A549 (cell line): ENCODE data around the gene DCAF5.
"Not testable (repeated sequence)": the region's sequence is repeated elsewhere in the genome, so short reads cannot be mapped to it uniquely, and the experiment has no call there.

Experiments used
- CBX8 ChIP-seq: fragments of 200-600 bp; sonication (generic); IDR thresholded peaks from 2 replicates; pipeline ENCODE4 v1.6.1; 2016
- CHD4 ChIP-seq: fragments of 200-600 bp; sonication (generic); IDR thresholded peaks from 2 replicates; pipeline ENCODE4 v1.6.1; 2016; ENCODE audit warnings: antibody characterized with exemption, mild to moderate bottlenecking, borderline replicate concordance
- HDAC2 ChIP-seq: fragments of 200-600 bp; sonication (generic); IDR thresholded peaks from 2 replicates; pipeline ENCODE4 v1.6.1; 2016
- MAFK ChIP-seq: fragments of 450-650 bp; IDR thresholded peaks from 2 replicates; pipeline ENCODE4 v1.6.1; 2014; ENCODE audit not compliant: partially characterized antibody
- MAZ ChIP-seq: fragments of 150-350 bp; IDR thresholded peaks from 2 replicates; pipeline ENCODE4 v1.6.1; 2014; ENCODE audit warnings: antibody characterized with exemption, low read depth, low read length, borderline replicate concordance
- POLR2A ChIP-seq: IDR thresholded peaks from 2 replicates; pipeline ENCODE4 v1.6.1; 2012; ENCODE audit warnings: mild to moderate bottlenecking, low read length
- POLR2AphosphoS2 ChIP-seq: conservative IDR thresholded peaks from 2 replicates; pipeline ENCODE4 v1.6.1; 2012; ENCODE audit warnings: low read length, improper control_type of control experiment, inconsistent platforms
- RFX5 ChIP-seq: fragments of 450-650 bp; IDR thresholded peaks from 2 replicates; pipeline ENCODE4 v1.7.1; 2014; ENCODE audit warnings: antibody characterized with exemption, mild to moderate bottlenecking, moderate library complexity
- RNF2 ChIP-seq: fragments of 200-600 bp; sonication (generic); IDR thresholded peaks from 2 replicates; pipeline ENCODE4 v1.6.1; 2016; ENCODE audit warnings: low read depth, mild to moderate bottlenecking, antibody characterized with exemption, moderate library complexity, borderline replicate concordance
- SMC3 ChIP-seq: fragments of >200 bp; sonication (Bioruptor Twin); formaldehyde crosslinking; IDR thresholded peaks from 3 replicates; pipeline ENCODE4 v1.6.1; 2018; ENCODE audit warnings: inconsistent platforms
- TF ChIP-seq, protein P1 (sequence below): fragments of >200 bp; sonication (Bioruptor Twin); formaldehyde crosslinking; IDR thresholded peaks from 3 replicates; pipeline ENCODE4 v1.5.1; 2016
- TF ChIP-seq, protein P2 (sequence below): IDR thresholded peaks from 2 replicates; pipeline ENCODE4 v1.6.1; 2012; ENCODE audit warnings: low read depth, borderline replicate concordance
- TF ChIP-seq, protein P3 (sequence below): fragments of 150-350 bp; IDR thresholded peaks from 2 replicates; pipeline ENCODE4 v1.6.1; 2014; ENCODE audit warnings: low read depth, mild to moderate bottlenecking, low read length
- TF ChIP-seq, protein P4 (sequence below): fragments of 200-600 bp; sonication (generic); IDR thresholded peaks from 2 replicates; pipeline ENCODE4 v1.6.1; 2016; ENCODE audit warnings: antibody characterized with exemption, mild to moderate bottlenecking, moderate library complexity

DNA sequence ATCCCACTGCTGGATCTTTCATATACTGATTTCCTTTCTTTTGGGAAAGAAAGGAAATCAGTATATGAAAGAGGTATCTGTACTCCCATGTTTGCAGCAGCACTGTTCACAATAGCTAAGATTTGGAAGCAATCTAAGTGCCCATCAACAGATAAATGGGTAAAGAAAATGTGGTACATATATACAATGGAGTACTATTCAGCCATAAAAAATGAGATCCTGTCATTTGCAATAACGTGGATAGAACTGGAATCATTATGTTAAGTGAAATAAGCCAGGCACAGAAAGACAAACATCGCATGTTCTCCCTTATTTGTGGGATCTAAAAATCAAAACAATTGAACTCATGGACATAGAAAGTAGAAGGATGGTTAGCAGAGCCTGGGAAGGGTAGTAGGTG is 12.9 kb upstream of the DCAF5 start:
- TF ChIP-seq, protein P1, sequence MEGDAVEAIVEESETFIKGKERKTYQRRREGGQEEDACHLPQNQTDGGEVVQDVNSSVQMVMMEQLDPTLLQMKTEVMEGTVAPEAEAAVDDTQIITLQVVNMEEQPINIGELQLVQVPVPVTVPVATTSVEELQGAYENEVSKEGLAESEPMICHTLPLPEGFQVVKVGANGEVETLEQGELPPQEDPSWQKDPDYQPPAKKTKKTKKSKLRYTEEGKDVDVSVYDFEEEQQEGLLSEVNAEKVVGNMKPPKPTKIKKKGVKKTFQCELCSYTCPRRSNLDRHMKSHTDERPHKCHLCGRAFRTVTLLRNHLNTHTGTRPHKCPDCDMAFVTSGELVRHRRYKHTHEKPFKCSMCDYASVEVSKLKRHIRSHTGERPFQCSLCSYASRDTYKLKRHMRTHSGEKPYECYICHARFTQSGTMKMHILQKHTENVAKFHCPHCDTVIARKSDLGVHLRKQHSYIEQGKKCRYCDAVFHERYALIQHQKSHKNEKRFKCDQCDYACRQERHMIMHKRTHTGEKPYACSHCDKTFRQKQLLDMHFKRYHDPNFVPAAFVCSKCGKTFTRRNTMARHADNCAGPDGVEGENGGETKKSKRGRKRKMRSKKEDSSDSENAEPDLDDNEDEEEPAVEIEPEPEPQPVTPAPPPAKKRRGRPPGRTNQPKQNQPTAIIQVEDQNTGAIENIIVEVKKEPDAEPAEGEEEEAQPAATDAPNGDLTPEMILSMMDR: not testable (repeated sequence)
- not testable (repeated sequence) for TF ChIP-seq SMC3, CBX8, RNF2, CHD4, POLR2AphosphoS2, MAZ, RFX5, POLR2A, MAFK, HDAC2
- TF ChIP-seq, protein P2, sequence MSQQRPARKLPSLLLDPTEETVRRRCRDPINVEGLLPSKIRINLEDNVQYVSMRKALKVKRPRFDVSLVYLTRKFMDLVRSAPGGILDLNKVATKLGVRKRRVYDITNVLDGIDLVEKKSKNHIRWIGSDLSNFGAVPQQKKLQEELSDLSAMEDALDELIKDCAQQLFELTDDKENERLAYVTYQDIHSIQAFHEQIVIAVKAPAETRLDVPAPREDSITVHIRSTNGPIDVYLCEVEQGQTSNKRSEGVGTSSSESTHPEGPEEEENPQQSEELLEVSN: not testable (repeated sequence)
- TF ChIP-seq, protein P3, sequence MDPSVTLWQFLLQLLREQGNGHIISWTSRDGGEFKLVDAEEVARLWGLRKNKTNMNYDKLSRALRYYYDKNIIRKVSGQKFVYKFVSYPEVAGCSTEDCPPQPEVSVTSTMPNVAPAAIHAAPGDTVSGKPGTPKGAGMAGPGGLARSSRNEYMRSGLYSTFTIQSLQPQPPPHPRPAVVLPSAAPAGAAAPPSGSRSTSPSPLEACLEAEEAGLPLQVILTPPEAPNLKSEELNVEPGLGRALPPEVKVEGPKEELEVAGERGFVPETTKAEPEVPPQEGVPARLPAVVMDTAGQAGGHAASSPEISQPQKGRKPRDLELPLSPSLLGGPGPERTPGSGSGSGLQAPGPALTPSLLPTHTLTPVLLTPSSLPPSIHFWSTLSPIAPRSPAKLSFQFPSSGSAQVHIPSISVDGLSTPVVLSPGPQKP: not testable (repeated sequence)
- TF ChIP-seq, protein P4, sequence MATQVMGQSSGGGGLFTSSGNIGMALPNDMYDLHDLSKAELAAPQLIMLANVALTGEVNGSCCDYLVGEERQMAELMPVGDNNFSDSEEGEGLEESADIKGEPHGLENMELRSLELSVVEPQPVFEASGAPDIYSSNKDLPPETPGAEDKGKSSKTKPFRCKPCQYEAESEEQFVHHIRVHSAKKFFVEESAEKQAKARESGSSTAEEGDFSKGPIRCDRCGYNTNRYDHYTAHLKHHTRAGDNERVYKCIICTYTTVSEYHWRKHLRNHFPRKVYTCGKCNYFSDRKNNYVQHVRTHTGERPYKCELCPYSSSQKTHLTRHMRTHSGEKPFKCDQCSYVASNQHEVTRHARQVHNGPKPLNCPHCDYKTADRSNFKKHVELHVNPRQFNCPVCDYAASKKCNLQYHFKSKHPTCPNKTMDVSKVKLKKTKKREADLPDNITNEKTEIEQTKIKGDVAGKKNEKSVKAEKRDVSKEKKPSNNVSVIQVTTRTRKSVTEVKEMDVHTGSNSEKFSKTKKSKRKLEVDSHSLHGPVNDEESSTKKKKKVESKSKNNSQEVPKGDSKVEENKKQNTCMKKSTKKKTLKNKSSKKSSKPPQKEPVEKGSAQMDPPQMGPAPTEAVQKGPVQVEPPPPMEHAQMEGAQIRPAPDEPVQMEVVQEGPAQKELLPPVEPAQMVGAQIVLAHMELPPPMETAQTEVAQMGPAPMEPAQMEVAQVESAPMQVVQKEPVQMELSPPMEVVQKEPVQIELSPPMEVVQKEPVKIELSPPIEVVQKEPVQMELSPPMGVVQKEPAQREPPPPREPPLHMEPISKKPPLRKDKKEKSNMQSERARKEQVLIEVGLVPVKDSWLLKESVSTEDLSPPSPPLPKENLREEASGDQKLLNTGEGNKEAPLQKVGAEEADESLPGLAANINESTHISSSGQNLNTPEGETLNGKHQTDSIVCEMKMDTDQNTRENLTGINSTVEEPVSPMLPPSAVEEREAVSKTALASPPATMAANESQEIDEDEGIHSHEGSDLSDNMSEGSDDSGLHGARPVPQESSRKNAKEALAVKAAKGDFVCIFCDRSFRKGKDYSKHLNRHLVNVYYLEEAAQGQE: not testable (repeated sequence)
